Spinal cord (tissue), 10 donors: ENCODE results near the gene ERFL. TPM values are rescaled to one million over a fixed set of nuclear protein-coding genes. Genes with fewer than 3 reads are reported as not detected.

ENCODE experiments used
- DNase-seq, 6 donors: peaks; one replicate each; pipeline versions ENCODE4 v3.0.0 to v3.0.0-alpha.2; 2013 to 2015; ENCODE audit warnings: low spot score in 6 of 6, low read depth in 4 of 6
- H3K27ac ChIP-seq: one replicate; pipeline ENCODE4 v1.5.1; 2013; ENCODE audit warnings: low read depth, low read length, control low read depth
- H3K27me3 ChIP-seq: one replicate; pipeline ENCODE4 v1.6.1; 2013; ENCODE audit warnings: low read length; ENCODE audit not compliant: control insufficient read depth, insufficient read depth
- H3K36me3 ChIP-seq: one replicate; pipeline ENCODE4 v1.6.1; 2013; ENCODE audit warnings: low read length; ENCODE audit not compliant: control insufficient read depth, insufficient read depth
- H3K4me1 ChIP-seq: one replicate; pipeline ENCODE4 v1.6.1; 2013; ENCODE audit warnings: low read length; ENCODE audit not compliant: control insufficient read depth, insufficient read depth
- H3K4me3 ChIP-seq: one replicate; pipeline ENCODE4 v1.5.1; 2013; ENCODE audit warnings: low read depth, low read length, control low read depth
- H3K9me3 ChIP-seq: one replicate; pipeline ENCODE4 v1.6.1; 2013; ENCODE audit warnings: low read length; ENCODE audit not compliant: control insufficient read depth, insufficient read depth
- WGBS: methylation state at CpG from one replicate; pipeline ENCODE4 v1.1.5; 2013; ENCODE audit warnings: missing lambda C conversion rate; ENCODE audit not compliant: insufficient coverage; 5-methylcytosine and 5-hydroxymethylcytosine counted together
- polyA plus RNA-seq, 2 donors: library from polyadenylated mRNA; unstranded; fragments of 120-200 nt; gene quantifications; one replicate each; pipeline ENCODE4 v1.2.1, GENCODE V29; 2013; ENCODE audit not compliant: insufficient read length in 2 of 2
- total RNA-seq, 2 donors: library from RNA; depleted of rRNA in 1 of 2; stranded (reverse); fragments of 120-200 nt in 1 of 2; fragments of >200 nt in 1 of 2; gene quantifications; one replicate each; pipeline versions ENCODE4 v1.2.3 to v1.2.4, GENCODE V29; 2013 to 2014
- donor health status: healthy.

The ERFL gene
- total and polyA plus RNA-seq, 4 donors = 0.11 to 1.3 (median 0.78) TPM; not detected in 1

GRCh38 chr19:41921577-41922576 lies 6.4 kb downstream of the ERFL start:
- Histone ChIP-seq H3K9me3 (no peaks in the 10 kb centered on the region), H3K4me1 (peaks cover 6% of the 10 kb centered on the region), H3K4me3 (no peak overlapping the region), H3K27ac (no peak overlapping the region), H3K36me3 (no peaks in the 10 kb centered on the region), H3K27me3 (peaks cover 84% of the 10 kb centered on the region)
- DNase-seq = no peak
- WGBS = 8% methylated on average over 19 of the region's 22 CpGs

DNA sequence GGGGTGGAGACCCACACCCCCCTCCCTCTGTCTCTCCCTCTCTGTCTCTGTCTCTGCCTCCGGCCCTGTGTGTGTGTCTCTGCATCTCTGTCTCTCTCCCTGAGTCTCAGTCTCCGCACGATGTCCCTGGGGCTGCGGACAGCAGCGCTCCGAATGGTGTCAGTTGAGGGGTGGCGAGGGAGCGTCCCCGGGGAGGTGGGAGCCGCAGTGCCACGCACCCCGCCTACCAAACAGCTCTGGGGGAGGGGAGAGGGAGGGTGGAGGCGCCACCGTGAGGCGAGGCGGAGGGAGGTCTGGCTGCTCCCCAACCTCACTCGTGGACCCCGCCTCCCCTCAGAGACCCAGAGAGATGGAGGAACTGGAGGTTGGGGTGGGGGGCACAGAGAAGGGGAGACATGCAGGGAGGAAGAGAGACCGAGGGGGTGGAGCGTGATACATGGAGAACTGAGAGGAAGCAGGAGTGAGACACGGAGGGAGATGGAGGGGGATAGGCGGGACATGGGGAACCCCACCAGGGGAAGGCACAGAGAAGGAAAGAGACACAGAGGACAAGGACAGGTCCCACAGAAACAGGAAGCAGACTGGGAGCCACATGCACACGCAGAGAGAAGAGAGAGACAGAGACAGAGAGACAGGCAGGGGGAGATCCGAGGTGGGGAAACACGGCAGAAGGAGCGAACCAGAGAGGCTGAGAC lies 7.2 kb downstream of the ERFL start:
- peaks cover 83% of the 10 kb centered on the region for H3K27me3 ChIP-seq
- 4% methylated on average over 24 of the region's 26 CpGs for WGBS
- no peak overlapping the region for H3K27ac ChIP-seq
- no peaks in the 10 kb centered on the region for H3K9me3 ChIP-seq
- H3K36me3 ChIP-seq = no peaks in the 10 kb centered on the region
- no peak overlapping the region for H3K4me3 ChIP-seq
- H3K4me1 ChIP-seq = peaks cover 6% of the 10 kb centered on the region
- no peak for DNase-seq

DNA sequence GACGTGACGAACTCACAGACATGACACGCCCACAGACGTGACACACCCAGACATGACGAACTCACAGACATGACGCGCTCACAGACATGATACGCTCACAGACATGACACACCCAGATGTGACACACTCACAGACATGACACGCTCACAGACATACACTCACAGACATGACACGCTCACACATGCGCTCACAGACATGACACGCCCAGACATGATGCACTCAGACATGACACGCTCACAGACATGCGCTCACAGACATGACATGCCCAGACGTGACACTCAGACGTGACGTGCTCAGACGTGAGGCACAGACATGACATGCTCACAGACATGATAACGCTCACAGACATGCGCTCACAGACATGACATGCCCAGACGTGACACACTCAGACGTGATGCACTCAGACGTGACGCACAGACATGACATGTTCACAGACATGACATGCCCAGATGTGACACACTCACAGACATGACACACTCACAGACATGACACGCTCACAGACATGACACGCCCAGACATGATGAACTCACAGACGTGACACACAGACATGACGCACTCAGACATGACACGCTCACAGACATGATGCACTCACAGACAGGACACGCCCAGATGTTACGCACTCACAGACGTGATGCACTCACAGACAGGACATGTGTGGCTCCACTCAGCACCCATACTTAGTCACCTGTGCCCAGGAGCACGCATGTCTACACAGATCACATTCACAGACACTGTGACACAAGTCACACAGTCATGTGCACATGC lies 8.1 kb downstream of the ERFL start:
- peaks cover 8% of the 10 kb centered on the region for H3K4me1 ChIP-seq
- WGBS = 88% methylated on average over 33 of the region's 33 CpGs
- no peak overlapping the region for H3K4me3 ChIP-seq
- no peak overlapping the region for H3K27ac ChIP-seq
- peaks cover 83% of the 10 kb centered on the region for H3K27me3 ChIP-seq
- H3K9me3 ChIP-seq = no peaks in the 10 kb centered on the region
- no peak for DNase-seq
- H3K36me3 ChIP-seq = no peaks in the 10 kb centered on the region

- DNase-seq = no peak
- Histone ChIP-seq H3K4me1 (peaks cover 9% of the 10 kb centered on the region), H3K36me3 (no peaks in the 10 kb centered on the region), H3K27ac (no peak overlapping the region), H3K4me3 (no peak overlapping the region), H3K9me3 (no peaks in the 10 kb centered on the region), H3K27me3 (peaks cover 82% of the 10 kb centered on the region)
- 93% methylated on average over 5 of the region's 5 CpGs for WGBS
Observed at GRCh38 chr19:41918653-41919244, 9.5 kb downstream of the ERFL start.

GRCh38 chr19:41918095-41918494 lies 10.2 kb downstream of the ERFL start:
- H3K27ac ChIP-seq = no peak overlapping the region
- no peak overlapping the region for H3K4me3 ChIP-seq
- H3K27me3 ChIP-seq = peaks cover 85% of the 10 kb centered on the region
- 84% methylated on average over 5 of the region's 6 CpGs for WGBS
- DNase-seq = no peak
- H3K9me3 ChIP-seq = no peaks in the 10 kb centered on the region
- no peaks in the 10 kb centered on the region for H3K36me3 ChIP-seq
- H3K4me1 ChIP-seq = peaks cover 13% of the 10 kb centered on the region

DNA sequence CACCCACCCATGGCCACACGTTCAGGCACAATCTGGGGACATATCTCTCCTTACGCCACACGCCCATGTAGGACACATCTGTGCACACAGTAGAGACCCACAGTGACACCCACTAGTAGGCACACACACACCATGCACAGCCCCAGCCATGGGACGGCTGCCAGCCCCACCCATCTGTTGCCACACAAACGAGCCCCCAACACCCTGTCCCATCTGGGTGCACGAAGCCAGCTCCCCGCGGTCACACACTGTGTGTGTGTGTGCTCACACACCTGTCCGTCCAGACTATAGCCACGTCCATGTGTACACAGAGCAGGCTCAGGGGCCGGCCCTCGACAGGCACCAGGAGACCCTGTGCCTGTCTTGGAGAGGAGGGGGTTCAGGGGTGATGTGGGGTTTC lies 10.6 kb downstream of the ERFL start:
- no peak overlapping the region for H3K4me3 ChIP-seq
- DNase-seq = no peak
- no peaks in the 10 kb centered on the region for H3K9me3 ChIP-seq
- WGBS = 51% methylated on average over 8 of the region's 12 CpGs
- H3K27me3 ChIP-seq = peaks cover 84% of the 10 kb centered on the region
- no peaks in the 10 kb centered on the region for H3K36me3 ChIP-seq
- no peak overlapping the region for H3K27ac ChIP-seq
- H3K4me1 ChIP-seq = peaks cover 17% of the 10 kb centered on the region

- peaks cover 85% of the 10 kb centered on the region for H3K27me3 ChIP-seq
- H3K27ac ChIP-seq = no peak overlapping the region
- H3K36me3 ChIP-seq = no peaks in the 10 kb centered on the region
- no peak for DNase-seq
- no peaks in the 10 kb centered on the region for H3K9me3 ChIP-seq
- no peak overlapping the region for H3K4me3 ChIP-seq
- WGBS = 42% methylated on average over 21 of the region's 27 CpGs
- H3K4me1 ChIP-seq = peaks cover 16% of the 10 kb centered on the region
Observed at GRCh38 chr19:41915776-41916414, 12.4 kb downstream of the ERFL start.

DNA sequence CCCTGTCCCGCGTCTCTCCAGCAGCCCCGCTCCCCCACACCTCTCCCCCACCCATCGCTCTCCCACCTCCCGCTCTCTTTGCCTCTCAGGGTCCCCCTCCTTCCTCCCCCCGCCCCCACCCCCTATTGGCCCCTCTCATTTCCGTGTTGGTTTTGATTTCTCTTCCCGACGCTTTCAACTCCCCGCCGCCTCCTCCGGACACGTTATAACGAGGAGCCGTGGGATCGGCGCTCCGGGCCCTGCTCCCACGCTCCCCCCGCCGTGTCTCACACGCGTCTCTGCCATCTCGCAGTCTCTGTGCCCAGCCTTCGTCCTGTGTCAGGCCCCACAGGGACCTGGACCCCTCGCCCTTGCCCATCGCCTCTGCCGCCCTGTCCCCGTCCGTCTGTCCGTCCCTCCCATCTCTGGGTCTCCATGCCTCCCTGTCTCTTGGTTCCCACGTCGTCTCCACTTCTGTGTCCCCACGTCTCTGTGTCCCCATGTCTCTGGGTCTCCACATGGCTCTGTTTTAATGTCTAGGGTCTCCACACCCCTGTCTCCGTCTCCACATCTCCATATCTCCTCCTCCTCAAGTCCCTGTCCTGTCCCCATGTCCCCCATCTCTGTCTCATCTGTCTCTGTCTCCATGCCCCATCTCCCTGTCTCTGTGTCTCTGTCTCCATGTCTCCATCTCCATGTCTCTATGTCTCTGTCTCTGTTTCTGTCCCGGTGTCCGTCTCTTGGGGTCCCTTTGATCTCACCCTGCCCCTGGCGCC lies 13.1 kb downstream of the ERFL start:
- no peak for DNase-seq
- Histone ChIP-seq H3K36me3 (no peaks in the 10 kb centered on the region), H3K27me3 (peaks cover 85% of the 10 kb centered on the region), H3K4me1 (peaks cover 12% of the 10 kb centered on the region), H3K4me3 (no peak overlapping the region), H3K27ac (no peak overlapping the region), H3K9me3 (no peaks in the 10 kb centered on the region)
- 6% methylated on average over 34 of the region's 38 CpGs for WGBS
